GM18508 (cell line): Measurements from ENCODE around the gene MTHFSD.

ENCODE experiments used
- ATAC-seq: cut with Tn5 transposase; IDR thresholded peaks from one replicate; pipeline ENCODE4 v1.9.1; 2021; ENCODE audit warnings: moderate number of reproducible peaks; ENCODE audit not compliant: insufficient read depth, unreplicated experiment

The MTHFSD gene

DNA sequence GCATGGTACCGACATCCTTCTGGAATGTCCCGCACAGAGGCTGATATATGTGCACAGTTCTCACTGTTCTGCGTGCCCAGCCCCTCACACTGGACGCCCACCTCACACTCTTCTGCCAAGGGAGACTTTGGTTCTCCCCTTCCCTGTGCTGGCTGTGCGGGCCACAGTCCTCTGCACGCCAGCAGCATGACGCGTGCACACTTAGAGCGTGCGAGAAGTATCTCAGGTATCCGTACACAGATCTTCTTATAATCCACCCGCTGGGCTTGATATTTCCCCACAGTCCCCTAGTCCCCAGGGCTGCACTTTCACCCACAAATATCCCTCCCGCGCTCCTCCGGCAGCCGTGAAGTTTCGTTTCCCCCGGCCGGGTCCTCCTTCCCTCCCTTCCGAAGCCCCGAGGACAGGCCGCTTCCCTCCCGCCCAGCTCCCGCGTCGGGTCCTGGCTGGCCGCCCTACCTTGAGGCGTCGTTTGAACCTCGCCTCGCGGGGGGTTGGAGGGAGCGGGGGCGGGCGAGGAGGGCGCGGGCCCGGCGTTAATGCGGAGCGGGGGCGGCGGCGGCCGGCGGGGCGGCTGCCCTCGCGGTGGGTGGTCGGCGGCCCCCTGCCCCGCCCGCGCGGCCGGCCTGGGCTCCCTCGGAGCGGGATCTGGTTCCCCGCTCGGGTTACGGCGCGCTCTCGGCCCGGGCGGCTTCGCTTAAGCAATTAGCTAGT is 49.7 kb downstream of the MTHFSD start:
- ATAC-seq, result no peak

DNA sequence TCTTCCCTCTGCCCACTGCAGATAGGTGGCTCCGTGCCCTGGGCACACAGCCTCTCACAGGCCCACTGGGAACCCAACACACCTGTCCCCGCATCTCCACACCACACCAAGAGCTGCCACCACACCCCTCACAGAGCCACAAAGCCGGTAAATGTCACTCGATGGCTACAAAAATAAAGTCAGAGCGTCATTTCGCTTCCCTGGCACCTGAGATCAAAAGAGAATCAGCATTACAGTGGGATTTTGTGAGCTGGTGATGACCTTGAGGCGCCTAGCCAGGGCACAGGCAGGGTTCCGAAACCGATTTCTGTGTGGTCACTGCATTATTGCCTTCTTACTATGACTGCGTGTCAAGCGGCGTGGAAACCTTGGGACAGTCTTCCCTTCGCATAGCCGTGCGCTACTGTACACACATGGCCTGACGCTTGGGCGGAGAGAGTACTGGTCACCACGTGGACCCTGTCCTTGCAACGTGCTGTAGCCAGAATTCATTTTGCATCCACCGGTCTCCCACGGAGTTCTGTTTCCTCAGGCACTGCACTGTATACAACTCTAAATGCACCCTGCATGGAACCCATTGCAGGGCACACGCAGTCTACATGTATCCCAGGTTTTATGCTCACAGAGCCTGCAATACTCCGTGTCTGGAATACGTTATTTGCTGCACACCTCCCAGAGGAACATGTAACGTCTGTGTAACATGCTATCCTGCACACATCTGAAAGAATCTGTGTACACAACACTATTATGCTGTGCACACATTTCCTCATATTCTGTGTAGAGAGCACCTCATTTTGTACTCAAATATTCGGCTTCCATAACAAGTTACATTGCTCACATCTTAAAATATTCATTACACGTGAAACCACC is 50.5 kb downstream of the MTHFSD start:
- ATAC-seq, result no peak

DNA sequence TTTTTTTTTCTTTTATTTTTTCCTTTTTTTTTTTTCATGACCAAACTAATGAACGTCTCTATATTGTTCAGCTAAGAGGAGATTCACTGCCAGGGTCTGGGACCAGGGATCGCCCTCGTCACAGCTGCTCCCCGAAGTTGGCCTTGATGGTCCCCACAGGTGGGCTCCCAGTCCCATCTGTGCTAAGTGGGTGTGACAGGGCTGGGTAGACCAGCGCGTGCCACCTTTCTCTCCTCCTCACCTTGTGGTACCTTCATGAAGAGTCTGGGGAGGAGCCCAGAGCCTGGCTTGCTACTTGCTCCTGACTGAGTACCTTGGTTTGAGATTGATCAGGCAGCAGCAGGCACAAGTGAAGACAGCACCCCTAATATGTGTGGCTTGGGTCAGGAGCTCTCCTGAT is 51.2 kb downstream of the MTHFSD start:
- no peak for ATAC-seq

DNA sequence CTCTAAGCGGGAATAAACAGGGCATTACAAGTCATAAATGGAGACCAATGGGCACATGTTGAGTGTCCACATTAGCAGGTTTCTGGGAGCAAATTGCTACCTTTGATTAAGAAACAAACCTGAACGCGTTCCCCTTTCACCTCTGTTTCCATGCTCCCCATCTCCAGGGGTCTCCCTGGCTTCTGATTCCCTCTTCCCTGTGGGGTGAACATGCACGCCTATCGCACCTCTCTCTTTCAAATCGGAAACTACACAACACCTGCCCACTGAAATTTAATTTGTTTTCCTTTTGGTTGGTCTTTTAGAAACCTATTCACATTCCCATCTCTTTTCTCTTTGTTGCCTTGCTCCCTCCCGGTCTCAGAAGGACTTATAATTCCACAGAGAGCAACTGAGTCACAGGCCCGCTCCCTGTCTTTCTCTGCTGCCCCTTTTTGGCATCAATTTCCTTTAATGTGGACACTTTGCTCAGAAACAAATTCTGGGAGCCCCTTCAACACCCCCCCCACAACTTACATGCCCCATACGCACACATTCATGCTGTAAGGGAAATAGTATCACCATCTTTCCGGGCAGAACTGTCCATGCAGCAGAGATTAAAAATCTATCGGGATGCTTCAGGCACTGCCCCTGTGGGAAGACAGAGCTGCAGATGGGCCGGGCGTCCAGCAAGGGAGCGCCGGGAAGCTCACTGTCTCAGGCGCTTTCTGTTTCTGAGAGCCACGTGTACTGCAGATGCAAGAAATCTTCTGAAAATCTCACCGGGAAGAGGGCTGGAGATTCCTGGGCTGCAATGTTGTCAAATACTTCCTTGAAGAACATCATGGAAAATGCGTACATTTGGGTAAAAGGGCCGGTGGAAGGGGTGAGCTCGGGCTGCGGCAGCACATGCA is 51.9 kb downstream of the MTHFSD start:
- ATAC-seq, result no peak

DNA sequence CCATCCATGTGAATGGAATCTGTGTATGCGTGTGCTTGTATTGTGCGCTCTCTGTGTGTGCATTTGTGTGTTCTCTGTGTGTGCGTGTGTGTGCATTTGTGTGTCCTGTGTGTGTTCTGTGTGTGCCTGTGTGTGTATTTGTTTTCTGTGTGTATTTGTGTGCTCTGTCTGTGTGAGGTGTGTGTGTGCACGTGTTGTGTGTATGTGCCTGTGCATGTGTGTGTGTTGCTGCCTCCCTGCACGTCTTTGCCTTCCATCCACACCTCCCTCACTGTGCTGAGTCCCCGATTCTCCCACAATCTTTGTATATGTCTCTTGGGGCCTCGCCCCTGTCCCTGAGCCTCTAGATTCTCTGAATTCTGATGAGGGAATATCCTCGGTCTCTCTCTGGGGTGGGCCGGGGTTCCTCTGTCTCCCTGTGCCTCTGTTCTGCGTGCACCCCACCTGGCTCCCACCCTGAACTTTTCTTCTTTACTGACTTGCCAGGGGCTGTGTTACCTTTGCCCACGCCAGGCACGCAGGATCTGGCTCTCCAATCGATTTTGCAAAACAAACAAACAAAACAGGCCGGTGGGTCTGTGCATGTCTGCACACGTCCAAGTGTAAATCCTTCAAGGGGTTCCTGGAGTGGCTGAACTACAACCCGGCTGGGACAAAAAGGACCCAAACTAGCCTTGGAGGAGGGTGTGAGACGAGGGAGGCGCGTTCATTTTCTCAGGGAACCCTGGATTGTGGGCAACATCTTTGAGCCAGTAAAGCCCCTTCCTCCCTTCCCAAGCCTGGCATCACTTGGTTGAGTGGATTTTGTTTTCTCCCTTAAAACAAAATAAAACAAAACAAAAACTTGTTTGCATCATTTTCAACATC is 52.8 kb downstream of the MTHFSD start:
- no peak for ATAC-seq

DNA sequence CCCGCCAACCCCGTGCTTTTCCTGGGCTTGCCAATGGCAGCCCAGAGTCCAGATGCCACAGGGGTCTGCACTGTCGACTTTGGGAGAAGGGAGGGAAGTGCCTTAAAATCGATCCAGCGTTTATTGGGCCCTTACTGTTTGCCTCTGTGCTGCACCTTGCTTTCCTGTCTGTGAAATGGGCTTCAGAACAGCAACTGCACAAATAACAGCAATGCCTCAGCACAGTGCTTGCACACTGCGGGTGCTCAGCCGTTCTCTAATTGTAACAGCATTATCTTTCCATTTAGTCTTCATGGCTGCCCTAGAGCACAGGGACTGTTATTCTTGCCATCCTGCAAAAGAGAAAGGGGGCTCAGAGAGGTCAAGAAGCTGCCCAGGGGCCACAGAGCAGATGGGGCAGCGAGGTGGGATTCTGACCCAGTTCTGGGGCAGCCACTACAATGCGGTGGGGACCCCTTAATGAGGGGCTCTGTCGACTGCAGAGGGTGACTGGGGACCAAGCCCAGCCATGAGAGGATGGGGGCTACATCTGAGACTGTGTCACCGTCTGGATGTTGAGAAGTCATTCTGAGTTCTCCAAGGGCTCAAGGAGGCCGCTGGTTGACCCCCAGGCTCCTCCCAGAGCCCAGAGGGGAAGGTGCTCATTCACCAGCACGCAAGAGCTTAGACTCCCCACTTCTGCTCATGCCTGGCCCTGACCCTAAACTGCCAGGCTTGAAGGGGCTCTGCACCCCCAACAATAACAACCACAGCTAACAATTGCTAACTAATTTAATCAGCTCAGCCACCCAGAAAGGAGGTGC is 54.1 kb downstream of the MTHFSD start:
- no peak for ATAC-seq

DNA sequence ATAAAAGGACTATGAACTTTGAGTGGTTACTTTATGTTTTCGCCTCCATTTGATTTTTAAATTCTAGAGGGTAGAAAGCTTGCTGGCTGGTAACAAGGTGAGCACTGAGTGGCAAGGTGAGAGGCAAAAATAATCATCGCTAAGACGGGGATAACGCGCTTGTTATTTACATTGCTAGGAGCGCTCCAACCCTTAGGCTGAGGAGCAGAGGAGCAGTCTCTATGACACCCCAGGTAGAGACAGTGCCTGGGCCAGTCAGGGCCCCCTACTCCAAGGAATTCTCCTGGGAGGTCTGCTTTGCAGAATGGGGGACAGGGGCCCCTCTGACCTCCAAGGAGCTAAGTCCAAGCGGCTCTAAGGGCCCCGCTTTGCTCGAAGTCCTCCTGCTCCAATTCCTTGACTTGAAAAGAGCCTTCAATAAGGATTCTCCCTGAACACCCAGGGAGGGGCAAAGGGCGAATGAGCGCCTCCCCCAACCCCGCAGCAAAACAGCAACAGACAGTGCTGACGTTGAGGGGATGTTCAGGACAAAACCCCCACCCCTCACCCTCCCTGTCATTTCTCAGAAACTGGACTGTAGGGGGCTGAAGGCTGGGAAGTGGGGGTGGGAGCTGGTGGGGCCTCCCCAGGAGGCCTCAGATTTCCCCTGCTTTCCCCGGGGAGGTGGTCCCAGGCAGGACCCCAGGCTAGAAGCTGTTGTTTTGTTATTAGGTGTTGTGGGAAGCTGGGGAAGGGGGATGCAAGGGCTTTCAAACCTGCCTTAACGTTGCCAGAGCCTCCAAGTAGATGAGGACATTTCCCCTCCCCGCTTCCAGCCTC is 54.9 kb downstream of the MTHFSD start:
- ATAC-seq, result no peak

DNA sequence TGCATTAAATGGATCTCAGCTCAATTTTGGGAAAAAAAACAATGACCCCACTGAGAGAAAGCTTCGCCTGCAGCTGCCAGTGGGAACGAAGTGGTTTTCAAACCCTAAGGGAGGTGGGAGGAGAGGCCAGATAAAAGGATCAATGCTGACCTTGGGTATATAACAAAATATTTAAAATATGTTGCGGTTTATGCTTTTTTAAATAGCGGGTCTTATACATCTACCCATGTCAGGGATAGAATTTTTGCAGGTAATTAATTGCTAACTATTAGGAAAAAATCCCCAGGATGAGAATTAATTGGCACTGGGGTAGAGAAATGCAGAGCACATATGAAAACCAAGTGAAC is 55.6 kb downstream of the MTHFSD start:
- no peak for ATAC-seq

DNA sequence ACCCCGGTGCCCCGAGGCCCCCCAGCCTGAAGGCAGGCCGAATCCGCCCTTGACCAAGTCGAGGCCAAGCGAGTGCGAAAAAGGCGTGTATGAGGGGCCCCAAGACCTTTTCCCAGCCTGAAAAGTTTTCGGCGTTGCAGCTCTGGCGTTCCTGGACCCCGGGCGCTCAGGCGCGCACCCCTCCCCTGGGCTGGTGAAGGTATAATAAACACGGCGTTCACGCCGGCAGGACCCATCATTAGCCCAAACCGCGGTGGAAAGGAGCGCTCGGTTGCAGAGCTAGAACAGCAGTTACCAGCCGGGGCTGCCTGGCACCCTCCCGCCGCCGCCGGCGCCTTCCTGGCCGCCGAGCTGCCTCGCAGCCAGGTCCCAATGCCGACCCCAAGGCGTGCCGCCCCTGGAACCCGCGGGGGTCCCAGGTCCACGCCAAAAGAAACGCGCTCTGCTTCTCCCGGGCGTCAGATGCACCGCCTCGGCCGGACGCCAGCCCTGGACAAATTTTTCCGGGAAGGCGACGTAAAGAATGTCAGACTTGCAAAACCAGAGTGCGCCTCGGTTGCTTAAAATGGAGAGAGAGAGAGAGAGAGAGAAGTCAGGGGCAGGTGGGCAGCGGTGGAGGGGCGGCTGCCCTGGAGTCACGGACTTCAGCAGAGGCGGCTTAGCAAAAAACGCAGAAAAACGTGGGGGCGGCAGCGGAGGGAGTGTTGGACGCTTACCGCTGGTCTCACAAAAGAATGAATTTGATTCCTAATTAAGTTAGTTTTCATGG is 56.2 kb downstream of the MTHFSD start:
- ATAC-seq, result no peak

DNA sequence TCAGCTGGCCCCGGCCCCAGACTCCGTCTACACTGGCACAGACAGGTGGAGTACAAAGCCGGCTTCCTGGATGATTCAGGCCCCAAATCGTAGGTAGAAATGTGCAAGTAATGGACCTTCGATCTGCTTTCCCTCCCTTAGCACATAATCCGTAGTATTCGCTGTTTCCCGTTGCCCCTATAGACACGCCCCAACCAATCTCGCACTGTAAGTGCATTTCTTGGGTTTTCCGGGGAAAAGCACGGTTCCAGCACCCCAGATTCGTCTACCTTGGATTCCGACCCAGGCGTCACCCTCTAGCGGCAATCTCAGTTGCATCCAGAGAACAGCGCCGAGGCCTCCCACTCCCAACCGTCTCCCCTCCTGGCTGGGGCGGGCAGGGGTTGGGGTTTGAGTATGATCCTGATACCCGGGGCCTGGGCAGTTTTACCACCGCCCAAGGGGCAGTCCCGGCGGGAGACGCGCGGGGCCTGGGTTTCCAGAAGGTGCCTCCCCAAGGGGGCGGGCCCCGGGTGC is 56.8 kb downstream of the MTHFSD start:
- ATAC-seq, result no peak

DNA sequence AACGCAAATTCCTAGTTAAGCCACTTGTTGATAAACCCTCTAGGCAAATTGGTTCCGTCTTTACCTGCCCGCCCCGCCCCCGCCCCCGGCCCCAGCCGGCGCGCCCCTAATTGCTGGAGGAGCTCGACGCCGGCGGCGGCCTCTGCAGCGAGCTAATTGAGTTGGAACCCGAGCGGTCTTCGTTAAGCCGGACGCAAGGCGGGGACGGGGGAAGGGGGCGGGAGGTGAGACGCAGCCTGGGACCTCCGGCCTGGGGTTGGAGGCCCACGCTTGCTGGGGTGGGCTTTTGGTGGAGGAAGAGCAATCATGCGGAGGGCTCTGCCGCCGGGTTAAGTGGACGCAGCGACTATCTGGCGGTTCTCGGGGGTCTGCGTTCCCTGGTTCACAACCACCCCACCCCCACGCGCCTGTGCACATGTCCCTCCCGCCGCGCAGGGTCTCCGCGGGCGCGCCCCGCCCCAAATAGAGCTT is 57.4 kb downstream of the MTHFSD start:
- ATAC-seq, result no peak

DNA sequence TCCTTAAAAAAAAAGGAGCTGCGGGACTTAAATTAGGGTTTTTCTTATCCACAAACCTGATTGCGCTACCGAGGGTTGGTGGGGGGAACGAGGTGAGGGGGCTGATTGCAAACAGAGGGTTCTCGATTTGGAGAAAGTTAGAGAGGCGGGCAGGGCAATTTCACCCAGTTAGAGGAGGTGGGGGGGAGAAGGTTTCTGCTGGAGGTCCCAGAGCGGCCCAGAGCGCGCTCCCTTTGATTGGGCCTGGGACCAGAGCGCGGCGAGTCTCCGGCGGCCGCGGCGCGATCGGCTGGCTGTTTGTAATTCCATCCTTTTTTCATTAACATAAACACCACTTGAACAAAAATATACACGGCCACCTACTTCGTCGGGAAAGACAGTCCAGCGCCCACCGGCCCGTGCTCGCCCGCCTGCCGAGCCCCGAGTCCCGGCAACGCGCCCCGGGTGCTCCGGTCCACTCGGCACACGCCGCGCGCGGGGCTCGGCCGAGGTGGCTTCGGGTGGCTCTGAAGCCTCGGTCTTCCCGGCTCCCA is 58.0 kb downstream of the MTHFSD start:
- no peak for ATAC-seq

DNA sequence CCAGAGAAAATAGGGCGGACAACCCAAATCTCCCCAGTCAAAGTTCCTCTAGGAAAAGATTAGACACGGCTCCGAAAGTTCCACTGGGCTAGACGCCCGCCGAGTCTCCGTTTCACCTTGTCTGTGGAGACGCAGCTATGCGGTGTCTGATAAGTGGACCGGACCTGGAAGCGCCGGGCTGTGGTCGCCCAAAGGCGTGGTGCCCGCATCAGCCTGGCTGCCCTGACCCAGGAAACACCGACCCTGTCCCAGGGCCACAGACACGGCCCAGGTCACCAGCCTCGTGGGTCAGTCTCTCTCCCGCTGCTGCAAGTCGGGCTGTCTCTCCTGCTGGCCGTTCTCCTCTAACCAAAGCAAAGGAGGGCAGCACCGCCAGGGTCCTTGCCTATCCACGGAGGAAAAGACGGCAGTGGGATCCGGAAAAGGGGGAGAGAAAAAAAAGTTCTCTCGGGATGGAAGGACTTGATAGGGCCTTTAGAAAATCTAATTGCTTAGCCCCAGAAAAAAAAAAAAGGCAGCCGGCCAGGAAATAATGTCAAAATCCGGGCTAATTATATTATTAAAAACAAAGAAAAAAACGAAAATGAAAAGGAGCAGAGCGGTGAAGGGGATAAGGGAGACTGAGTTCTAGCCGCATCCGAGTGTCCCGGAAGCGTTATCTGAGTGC is 58.6 kb downstream of the MTHFSD start:
- no peak for ATAC-seq

DNA sequence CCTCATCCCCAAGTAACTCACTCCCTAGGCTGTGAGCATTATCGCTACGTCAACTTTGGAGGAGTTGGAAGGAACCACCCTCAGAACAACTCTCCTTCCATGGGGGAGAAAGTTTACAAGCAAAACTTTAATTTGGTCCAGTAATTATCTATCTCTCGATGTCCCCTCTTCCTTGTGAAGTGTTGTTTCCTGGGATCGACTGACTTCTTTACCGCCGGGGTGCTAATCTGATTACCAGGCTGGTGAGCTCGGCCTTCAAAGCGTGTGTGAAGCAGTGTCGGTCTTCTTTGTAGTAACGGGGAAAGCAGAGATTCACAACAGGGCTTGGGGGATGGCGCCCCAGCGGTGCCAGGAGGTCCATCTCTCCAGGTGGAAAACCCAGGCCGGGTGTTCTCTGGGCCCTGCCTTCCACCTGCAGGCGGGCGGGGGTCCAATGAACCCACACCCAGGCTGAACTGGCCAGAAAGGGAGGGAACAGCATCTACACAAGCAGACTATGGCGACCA is 59.2 kb downstream of the MTHFSD start:
- no peak for ATAC-seq

DNA sequence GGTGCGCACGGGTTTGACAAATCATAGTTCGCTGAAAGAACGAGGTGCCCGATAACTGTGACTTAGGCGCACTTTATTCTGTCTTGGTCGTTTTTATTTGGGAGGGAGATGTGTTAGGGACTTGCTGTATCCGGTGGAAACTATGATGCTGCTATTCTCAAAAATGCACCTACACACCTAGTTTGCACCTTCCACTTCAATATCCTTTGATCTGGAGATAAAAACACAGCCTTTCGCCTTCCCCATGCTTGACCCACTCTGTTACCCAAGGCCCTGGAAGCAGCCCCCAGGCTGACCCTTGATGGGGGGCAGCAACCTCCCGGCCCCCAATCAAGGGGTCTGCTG is 59.7 kb downstream of the MTHFSD start:
- no peak for ATAC-seq

DNA sequence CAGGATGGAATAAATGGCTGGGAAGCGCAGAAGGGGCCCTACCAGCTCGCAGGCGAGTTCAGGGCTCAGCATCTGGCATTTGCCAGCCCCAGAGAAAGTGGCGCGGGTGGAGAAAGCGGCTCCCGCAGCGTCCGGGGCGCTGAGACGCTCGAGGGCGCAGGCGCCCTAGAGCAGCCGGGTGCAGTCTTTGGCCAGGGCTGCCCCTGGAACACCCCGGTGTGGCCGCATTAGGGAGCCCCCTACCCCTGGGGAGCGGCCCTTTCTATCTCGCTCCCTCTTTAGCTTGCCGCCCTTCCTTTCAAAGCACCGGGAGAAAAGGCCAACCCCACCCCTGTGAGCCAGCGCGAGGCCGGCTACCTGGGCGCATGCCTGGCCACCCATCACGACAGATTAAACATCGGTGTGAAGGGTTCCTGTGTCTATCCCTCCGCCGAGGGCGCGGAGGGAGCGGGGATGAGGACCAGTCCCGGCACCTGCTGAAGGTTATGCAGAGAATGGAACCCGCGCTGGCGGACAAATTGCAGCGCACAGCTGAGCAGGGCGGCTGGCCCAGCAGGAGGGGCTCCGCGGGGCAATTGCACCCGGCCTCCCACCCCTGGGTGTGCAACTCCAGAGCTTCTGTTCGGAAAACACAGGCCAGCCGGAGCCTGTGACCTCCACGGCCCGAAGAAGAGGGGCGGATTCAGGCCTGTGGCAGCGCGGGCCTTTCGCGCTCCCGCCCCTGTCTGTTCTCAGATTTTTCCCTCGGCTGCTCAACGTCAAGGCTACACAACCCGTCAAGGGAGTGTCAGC is 60.3 kb downstream of the MTHFSD start:
- ATAC-seq, result no peak
